Erythroblast (primary cell): ENCODE measurements around the gene CD300LD.

Source experiments
- GATA1 ChIP-seq: IDR thresholded peaks from 2 replicates; pipeline ENCODE4 v1.6.1; 2011; ENCODE audit warnings: low read depth, mild to moderate bottlenecking, control low read depth, low read length, moderate library complexity
- POLR2A ChIP-seq: IDR thresholded peaks from 2 replicates; pipeline ENCODE4 v1.6.1; 2011; ENCODE audit warnings: mild to moderate bottlenecking, low read length

DNA sequence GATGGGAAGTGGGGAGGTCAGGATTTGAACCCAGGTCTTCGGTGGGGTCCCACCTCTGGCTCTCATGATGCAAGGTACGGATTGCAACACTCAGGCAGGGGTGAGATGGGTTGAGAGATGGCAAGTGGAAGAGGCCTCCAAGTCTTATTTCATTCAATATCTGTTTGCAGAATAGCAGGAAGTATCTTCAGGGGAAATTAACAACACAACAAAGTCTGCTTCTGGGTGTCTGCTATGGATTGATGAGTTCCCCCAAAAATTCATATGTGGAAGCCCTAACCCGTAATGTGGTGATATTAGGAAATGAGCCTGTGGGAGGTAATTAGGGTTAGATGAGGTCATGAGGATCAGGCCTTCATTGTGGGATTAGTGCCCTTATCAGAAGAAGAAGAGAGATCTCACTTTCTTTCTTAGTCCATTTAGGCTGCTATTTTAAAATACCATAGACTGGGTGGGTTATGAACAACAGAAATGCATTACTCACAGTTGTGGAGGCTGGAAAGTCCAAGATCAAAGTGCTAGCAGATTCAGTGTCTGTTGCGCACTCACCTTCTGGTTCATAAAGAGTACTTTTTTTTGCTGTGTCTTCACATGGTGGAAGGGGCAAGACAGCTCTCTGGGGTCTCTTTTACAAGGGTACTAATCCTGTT, 20.3 kb downstream of the CD300LD start:
- TF ChIP-seq POLR2A (no peak), GATA1 (no peak)
